GM19455 (cell line): Measurements from ENCODE around the gene TRERF1.
"Not testable (repeated sequence)": the region's sequence is repeated elsewhere in the genome, so short reads cannot be mapped to it uniquely, and the experiment has no call there.

Experiments
- ATAC-seq: cut with Tn5 transposase; IDR thresholded peaks from one replicate; pipeline ENCODE4 v1.9.1; 2021; ENCODE audit not compliant: unreplicated experiment

TRERF1 gene

DNA sequence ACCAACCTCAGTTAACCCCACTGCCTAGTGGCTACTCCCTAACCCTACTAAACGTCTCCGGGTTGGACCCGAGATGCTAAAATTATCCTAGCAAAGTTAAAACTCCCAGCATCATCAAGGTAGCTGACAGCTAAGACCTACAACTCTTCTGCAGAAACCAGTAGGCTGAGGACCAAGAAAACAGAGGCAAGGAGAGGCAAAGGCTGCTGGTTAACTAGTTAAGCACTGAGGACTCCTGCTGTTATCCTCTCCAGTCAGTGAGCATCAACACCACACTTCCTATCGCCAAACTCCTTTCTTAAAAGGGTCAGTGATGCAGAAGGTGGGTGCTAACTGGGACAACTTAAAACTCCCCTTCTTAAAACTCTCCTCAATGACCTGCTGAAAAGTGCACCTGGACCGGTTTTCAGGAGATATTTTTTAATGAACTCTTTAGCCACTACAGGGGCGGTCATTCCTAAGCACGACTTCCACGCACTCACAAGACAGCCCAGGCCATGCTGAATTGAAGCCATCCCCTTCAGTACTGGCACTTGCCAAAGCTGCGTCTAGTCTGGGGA is 1.7 kb downstream of the TRERF1 start:
- ATAC-seq: no peak

DNA sequence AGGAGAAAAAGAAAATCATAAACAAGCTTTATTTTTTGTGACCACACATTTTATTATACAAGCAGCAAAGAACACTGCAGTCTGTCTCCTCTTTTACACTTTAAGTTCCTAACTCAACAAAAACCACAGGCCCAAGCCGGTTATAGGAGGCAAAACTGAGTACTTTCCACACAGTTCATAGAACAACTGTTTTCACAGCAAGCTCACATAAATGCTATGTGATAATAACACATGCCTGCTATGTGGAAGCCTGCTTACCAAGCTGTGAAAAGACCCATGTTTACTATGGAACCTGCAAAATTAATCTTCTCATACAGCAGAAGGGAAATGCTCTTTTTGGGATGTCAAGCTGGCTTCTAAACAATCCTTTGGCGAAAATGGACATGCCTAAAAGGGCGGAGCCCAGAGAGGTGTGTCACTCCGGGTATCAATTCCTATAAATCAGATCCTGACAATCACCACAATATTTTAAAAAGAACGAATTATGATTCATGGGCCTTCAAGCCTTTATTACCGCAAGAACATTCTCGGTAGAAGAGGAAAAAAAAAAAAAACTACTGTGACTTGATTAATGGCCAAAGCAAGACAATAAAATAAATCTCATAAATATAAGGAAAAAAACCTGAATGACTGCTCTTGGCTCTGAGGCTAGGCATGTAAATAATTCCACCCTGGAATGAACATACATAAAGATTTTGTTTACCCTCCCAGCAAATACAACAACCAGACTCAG is 2.6 kb downstream of the TRERF1 start:
- ATAC-seq: no peak

DNA sequence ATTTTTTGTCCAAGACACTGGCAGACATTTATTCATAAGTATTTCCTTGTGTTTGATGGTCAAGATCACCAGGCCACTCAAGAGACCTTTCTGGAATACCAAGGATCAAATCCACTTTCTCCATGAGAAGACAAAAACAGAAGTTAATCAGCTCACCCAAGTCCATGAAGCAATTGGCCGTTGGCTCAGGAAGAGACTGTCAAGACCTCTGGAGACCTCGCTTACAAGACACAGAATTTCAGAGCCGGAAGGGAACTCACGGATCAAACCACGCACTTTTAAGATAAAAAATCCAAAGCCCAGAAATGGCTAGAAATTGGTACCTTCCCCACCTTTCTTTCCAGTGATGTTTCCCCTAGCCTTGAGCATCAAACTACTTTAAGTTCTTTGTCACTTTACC is 3.3 kb downstream of the TRERF1 start:
- ATAC-seq: no peak

DNA sequence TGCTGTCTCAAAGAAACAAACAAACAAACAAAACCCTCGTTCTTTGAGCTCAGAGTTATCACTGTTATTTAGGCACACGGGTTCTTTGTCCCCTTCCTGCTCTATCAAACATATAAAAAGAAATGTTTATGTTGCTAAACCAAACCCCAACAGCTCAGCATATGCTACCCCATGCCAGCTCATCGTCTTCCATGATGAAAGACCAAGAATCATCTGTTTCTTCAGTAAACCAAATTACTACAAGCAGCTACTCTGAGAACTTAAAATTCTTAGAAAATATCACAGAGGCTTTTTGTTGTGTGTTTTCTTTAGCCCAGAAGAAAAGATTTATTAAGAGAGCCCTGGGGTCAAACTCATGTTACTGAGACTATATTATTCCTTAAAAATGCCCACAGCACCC is 4.7 kb downstream of the TRERF1 start:
- no peak for ATAC-seq

DNA sequence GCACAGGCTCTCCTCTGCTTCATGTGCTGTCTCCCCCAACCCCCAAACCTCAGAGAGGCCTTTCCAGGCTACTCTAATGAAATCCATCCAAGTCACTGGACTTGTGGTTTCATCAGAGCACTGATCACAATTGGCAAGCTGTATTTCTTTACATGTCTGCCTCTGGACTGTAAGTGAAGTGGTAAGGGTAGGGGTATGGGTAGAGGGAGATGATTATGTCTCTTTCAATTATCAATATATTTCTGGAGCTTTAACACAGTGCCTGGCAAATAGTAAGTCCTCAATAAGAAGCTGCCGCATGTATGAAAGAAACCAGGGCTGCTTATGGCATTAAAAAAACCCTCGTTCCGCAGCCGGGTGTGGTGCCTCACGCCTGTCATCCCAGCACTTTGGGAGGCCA is 5.4 kb downstream of the TRERF1 start:
- ATAC-seq: no peak

DNA sequence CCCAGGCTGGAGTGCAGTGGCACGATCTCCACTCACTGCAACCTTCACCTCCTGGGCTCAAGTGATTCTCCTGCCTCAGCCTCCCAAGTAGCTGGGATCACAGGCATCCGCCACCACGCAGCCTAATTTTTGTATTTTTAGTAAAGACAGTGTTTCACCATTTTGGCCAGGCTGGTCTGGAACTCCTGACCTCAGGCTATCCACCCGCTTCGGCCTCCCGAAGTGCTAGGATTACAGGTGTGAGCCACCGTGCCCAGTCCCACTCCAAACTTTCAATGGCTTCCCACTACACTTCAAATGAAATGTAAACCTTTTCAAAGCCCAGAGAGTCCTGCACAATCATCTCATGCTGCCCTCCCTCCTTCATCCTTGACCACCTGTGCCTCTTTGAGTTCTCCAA is 5.8 kb downstream of the TRERF1 start:
- not testable (repeated sequence) for ATAC-seq

DNA sequence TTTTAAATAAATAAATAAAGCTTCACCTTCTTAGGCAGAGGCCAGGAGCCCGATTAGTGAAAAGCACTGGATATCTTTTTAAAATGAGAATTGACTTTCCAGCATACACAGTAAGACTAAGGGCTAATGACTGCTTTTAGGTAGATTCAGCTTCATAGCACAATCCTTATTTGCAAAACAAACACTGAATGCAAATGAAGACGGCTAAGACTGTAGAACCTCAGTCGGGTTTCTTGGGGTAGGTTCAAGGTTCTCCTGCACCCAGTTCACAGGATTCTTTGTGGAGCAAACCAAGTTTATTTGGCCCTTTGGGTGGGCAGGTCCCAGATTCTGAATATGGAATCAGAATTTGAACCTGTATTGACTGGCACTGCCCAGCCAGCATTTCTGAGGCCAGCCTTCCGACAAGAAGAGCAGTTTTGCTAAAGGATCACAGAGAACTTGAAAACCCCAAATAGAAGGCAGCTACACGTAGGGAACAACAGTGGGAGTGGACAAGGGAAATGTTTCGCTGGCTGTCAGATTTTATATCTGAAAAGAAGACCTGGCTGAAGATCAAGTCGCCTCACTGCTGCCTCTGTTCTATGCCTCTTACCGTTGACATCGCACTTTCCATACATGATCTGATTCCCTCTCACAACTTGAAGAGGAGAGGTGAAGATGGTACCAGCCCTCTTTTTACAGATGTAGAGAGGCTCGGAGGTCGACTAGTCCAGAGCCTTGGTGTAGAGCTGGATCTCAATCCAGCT is 8.2 kb downstream of the TRERF1 start:
- ATAC-seq: no peak

DNA sequence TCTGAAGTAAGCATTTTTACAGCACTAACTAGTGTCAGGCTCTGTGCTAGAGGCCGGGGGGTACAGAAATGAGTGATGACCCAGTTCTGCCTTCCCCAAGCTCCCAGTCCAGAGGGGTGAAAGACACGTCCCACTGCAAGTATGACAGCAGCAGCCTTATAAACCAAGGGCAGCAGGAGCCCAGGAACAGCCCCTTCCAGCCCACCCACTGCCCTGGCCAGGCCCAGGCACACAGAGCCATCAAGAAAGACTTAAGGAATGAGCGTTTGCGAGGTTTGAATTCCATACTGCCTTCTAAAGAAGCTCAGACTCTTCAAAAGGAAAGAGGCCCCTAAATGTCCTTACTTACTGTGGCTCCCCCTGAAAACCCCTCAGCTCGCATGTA is 10.0 kb downstream of the TRERF1 start:
- no peak for ATAC-seq

DNA sequence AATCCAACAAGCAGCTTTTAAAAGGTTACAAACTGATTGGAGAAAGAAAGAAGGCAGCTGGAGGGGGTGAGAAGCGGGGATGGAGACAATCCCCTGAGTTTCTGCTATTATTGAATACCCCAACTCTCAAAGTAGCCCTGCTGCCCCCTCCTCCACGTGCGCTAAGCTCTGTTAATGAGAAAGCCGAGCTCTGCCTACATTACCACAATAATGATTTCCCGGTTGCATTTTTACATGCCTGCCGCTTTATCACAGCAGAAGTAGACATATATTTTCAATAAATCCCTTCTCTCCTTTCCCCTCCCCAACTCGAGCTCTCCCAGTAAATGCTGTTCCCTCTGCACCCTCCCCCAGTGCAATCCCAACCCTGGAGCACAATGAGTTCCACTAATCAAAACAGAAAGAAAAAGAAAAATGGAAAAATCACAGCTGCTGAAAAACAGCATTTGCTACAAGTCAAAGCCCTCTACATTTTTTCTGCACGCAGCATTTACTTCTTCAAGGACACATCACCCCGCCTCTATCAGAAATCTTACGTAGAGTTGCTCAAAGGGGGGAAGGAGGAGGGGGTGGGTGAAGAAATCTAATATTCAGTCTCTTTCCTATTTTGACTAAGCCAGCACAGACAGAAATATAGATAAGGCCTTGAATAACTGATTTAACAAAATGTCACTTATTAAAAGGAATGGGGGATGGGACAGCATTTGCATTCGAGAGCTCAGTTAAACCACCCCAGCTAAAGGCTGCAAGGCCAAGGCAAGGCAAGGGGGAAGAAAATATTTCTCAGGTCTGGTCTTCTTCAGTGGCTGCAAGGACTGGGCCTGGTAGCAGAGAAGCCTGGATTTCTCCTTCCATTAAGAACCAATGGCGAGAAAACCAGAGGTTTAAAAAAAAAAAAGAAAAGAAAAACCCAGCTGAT is 10.7 kb downstream of the TRERF1 start:
- no peak for ATAC-seq

DNA sequence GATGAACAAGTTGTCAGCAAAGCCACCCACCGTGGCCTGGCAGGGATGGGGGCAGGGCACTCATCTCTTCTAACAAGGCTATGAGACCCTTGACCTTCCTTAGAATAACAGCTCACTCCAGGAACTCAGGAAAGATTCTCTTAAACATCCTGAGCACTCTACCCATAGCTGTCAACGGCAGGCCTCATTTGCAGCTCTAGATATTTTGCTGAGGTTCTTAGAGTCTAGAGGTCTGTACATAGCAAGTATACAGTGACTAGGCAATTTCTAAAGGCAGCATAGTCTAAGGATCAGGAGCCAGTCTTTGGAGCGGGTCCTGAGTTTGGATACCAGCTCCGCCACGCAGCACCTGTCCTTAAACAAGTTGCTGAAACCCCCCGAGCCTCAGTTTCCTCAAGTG is 11.7 kb downstream of the TRERF1 start:
- ATAC-seq: no peak

DNA sequence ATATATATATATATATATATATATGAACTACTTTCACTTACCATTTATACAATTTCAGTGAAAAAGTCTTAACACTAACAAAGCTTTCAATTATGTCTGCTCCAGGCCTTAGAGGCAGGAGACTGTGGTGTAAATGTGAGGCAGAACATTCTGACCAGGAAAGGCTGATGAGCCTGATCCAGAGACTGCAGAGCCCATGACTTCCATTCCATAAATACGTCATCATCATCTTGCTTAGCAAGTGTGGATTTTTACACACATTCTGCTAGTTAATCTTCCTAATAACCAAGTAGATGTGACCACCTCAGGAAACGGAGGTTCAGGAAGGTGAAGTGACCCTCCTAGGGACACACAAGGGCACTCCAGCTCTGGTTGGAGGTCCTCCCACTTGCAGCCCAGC is 14.9 kb downstream of the TRERF1 start:
- ATAC-seq: no peak

DNA sequence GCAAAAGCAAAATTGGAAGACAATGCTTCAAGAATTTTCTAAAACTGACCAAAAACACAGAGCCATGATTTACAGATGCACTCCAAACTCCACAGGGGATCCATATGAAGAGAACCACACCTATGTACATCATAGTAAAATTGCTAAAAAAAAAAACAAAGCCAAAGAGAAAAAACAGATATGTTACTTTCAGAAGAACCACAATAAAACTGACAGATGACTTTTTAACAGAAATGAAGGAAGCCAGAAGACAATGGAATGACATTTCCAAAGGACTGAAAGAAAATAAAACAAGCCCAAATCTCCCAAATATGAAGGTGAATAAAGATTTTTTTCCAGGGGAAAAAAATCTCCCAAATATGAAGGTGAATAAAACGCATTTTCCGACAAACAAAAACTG is 17.5 kb downstream of the TRERF1 start:
- no peak for ATAC-seq

DNA sequence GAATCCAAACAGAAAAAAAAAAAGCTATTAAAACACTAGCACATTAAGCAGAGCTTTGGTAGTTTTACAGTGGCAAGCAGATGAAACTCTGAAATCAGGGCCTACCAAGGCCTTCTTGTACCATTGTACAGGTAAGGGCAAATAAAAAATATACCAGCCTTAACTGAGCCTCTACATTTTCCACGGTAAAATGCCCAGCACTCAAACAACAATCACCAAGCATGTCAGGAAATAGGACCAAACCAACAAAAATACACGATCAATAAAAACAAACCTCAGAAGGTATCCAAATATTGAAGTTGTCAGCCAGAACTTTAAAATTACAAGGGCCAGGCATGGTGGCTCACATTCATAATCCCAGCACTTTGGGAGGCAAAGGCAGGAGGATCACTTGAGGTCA is 18.3 kb downstream of the TRERF1 start:
- no peak for ATAC-seq

DNA sequence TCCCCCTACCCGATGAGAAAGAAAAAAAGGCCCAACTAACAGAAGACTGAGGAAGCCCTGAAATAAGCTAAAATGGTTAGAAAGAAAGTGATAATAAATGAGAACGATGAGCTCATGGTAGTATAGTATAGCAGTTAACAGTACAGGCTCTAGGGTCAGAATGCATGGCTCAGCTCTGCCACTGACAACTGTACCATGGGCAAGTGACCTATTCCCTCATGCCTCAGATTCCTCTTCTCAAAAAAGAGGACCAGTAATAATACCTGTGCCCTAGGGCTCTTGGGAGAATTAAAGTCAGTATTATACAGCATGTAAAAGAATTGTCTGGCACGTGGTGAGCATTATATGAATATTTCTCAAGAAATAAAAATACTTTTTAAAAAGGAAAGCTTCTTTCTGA is 19.8 kb downstream of the TRERF1 start:
- ATAC-seq: no peak

DNA sequence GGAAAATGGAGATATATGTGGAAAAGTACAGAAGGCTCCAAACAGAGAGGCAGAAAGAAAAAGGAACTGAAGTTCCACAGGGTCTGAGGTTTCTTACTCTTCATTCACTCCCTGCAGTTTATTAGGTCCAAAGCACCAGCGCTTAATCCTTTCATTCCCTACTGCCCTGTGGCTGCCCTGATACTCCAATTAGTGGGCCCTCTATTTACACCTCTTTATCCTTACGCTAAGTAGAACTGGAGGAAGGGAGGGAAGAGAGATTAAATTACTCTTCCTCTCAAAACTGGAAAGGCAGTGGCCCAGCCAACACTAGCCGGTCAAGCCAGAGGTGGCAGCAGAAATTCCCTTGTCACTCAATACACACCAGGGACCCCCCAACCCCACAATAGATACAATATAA is 20.4 kb downstream of the TRERF1 start:
- ATAC-seq: no peak

DNA sequence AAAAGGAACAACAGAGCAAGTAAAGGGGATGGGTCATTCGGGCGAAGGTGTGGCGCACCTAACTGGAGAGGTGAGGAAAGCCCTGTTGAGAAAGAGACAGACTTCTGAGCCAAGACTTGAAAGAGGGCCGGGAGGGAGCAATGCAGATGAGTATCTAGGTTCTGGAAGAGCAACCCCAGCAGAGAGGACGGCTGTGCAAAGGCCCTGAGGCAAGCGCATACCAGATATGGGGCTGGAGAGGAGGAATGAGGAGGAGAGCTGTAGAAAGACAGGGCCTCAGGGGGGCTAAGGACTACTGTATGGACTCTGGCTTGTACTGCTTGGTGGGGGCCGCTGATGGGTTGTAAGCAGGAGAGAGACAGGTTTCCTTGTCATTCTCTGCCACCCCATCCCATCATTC is 21.9 kb downstream of the TRERF1 start:
- ATAC-seq: no peak

DNA sequence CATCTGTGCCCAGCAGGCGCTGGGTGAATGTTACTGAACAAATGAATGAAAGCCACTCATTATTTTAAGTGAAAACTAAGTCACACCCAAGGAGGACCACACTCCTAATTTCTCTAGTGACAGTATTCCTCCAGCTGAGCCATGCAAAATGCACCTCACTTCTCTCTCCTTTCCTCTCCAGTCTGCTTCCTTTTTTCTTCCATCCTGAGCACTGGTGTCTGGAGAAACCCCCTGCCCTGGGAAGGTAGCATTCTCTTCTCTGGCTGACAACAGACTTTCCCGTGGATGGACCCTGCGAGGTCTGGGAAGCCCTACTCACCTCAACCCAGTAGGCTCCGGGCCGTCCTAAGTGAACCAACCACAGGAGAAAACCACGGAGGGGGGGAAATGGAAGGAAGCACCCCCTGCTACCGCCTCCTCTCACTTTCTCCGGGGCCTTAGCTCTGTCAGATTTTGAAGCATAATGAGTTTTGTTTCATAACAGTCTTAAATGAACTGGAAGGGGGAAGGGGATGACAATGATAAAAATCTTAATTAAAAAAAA is 22.6 kb downstream of the TRERF1 start:
- ATAC-seq: no peak

DNA sequence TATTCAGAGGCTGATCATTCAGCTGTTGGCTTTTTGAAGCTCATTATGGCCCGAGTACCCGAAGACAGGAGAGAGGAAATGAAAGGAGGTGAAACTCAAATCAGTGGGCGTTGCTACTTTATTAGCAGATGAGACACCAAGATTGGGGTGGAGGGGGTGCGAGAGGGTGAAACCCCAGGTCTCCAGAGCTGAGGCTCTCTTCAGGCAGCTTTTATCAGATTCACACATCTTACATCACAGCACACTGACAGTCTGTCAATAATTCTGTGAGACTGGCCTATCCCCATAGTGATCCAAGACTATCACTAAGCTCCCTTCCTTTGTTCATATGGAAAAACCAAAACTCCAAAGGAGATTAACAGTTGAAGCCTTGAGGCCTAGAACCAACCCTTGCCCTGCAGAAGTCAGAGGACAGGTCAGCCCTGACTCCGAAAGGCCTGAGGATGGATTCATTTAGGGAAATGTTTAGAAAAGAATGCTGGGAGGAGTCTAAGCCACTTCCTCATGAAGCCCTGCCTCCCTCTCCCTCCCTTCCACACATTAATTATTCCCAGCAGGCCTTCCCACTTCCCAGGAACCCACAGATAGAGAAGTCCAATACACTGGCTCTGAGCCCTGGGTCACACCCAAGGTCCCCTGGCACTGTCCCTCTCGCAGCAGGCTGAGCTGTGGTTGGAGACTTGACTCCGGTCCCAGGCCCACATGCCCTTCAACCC is 23.2 kb downstream of the TRERF1 start:
- no peak for ATAC-seq

DNA sequence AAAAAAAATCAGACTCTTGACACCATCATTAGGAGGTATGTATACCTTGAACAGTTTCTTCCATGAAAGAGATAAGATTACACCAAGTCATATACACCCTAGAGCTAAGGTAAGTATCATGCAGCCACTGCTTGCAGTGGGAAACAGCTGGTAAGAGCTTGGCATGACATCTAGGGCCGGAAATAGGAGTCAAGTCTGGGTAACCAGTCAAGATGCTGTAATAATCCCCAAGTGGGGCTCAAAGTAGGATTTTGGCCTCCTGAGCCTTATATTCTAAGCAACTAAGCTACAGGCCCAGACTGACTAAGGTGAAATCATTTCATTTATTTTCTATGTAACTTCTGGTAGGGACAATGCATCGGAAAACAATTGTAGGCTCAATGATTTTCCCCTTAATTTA is 23.9 kb downstream of the TRERF1 start:
- ATAC-seq: no peak

DNA sequence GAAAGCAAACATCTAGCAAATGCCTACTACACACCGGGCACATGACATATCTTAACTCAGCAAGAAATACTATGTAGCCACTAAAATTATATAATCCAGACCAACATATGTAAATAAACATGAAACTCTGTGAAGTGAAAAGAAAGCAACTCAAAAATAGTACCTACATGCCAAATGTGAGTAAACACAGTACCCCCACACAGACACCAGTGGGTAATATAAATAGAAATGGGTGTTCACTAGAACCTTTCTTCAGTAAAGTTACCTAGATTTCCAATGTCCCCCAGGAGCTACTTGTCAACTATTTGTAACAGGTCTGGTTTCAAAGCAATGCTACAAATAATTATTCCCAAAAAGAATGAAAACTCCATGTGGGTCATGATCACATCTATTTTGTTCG is 25.5 kb downstream of the TRERF1 start:
- ATAC-seq: no peak
